Measurements from ENCODE around the gene PHF12.

DNA sequence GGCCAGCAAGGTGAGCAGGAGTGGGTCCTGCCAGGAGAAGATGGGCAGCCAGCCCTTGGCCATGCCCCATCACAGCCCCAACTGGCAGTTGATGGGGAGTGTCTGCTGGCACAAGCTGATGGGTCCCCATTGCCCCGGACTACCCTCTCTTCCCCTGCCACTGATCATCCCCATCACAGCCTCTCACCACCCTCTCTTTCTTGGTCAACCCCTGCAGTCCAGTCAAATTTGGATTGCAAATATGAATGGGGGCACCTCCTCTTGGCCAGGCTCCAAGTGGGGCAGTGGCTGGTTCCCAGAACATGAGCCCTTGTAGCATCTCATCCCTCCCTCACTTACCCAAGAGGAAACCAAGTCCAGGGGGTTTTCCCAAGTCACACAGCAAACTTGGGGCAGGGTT is 37.2 kb upstream of the PHF12 start:
- no peak for TF ChIP-seq POLR2A (IDR thresholded peaks at IDR 0.05)
- TF ChIP-seq, protein P1, sequence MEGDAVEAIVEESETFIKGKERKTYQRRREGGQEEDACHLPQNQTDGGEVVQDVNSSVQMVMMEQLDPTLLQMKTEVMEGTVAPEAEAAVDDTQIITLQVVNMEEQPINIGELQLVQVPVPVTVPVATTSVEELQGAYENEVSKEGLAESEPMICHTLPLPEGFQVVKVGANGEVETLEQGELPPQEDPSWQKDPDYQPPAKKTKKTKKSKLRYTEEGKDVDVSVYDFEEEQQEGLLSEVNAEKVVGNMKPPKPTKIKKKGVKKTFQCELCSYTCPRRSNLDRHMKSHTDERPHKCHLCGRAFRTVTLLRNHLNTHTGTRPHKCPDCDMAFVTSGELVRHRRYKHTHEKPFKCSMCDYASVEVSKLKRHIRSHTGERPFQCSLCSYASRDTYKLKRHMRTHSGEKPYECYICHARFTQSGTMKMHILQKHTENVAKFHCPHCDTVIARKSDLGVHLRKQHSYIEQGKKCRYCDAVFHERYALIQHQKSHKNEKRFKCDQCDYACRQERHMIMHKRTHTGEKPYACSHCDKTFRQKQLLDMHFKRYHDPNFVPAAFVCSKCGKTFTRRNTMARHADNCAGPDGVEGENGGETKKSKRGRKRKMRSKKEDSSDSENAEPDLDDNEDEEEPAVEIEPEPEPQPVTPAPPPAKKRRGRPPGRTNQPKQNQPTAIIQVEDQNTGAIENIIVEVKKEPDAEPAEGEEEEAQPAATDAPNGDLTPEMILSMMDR (IDR thresholded peaks at IDR 0.05): no peak
